NCI-H1417 treated with DMSO at 0.1 percent for 48 hours (cell line): Measurements from ENCODE around the gene CNTNAP5.
A peak's percentile ranks its signal among the peaks of the same experiment; 100 is the strongest.

ENCODE experiments used
- DNase-seq: peaks from one replicate; lab custom pipeline; 2025; lab: John Stamatoyannopoulos, UW

Gene CNTNAP5

GRCh38 chr2:124025171-124025580 is at the start of gene CNTNAP5:
CNTNAP5 (plus strand) TSS chr2:124025287; CDS start chr2:124025651, 364 bp downstream.
- no peak for DNase-seq

GRCh38 chr2:123976054-123976648 is 48.9 kb upstream of the CNTNAP5 start:
- DNase-seq = no peak

GRCh38 chr2:123993728-123994323 is 31.3 kb upstream of the CNTNAP5 start:
- peak; percentile 1 for DNase-seq

GRCh38 chr2:123999681-124000080 is 25.4 kb upstream of the CNTNAP5 start:
- no peak for DNase-seq

- DNase-seq = no peak
Observed at GRCh38 chr2:124001696-124002430, 23.2 kb upstream of the CNTNAP5 start.

GRCh38 chr2:124018890-124019289 is 6.2 kb upstream of the CNTNAP5 start:
- DNase-seq = no peak

GRCh38 chr2:124024561-124025170 is 421 bp upstream of the CNTNAP5 start:
- DNase-seq = no peak

GRCh38 chr2:124025891-124026434 is 876 bp downstream of the CNTNAP5 start:
- DNase-seq = no peak

GRCh38 chr2:124026503-124026902 is 1.4 kb downstream of the CNTNAP5 start:
- no peak for DNase-seq

GRCh38 chr2:124027182-124027581 is 2.1 kb downstream of the CNTNAP5 start:
- DNase-seq = peak; percentile 1

- DNase-seq = no peak
Observed at GRCh38 chr2:124032799-124033198, 7.7 kb downstream of the CNTNAP5 start.

GRCh38 chr2:124034265-124034664 is 9.2 kb downstream of the CNTNAP5 start:
- DNase-seq = no peak

GRCh38 chr2:124035001-124035400 is 9.9 kb downstream of the CNTNAP5 start:
- DNase-seq = no peak

GRCh38 chr2:124039032-124039431 is 13.9 kb downstream of the CNTNAP5 start:
- no peak for DNase-seq

GRCh38 chr2:124039762-124040291 is 14.7 kb downstream of the CNTNAP5 start:
- peak; percentile 1 for DNase-seq

GRCh38 chr2:124045894-124046293 is 20.8 kb downstream of the CNTNAP5 start:
- DNase-seq = no peak

GRCh38 chr2:124046332-124046731 is 21.2 kb downstream of the CNTNAP5 start:
- DNase-seq = no peak

- DNase-seq = no peak
Observed at GRCh38 chr2:124048102-124048501, 23.0 kb downstream of the CNTNAP5 start.

GRCh38 chr2:124048664-124049063 is 23.6 kb downstream of the CNTNAP5 start:
- no peak for DNase-seq

- no peak for DNase-seq
Observed at GRCh38 chr2:124049136-124049535, 24.0 kb downstream of the CNTNAP5 start.

GRCh38 chr2:124050833-124051497 is 25.9 kb downstream of the CNTNAP5 start:
- no peak for DNase-seq

GRCh38 chr2:124053796-124054195 is 28.7 kb downstream of the CNTNAP5 start:
- DNase-seq = no peak
